Osteoblast (primary cell): Measurements from ENCODE around the gene CXXC4. TPM values are rescaled to one million over a fixed set of nuclear protein-coding genes. Genes with fewer than 3 reads are reported as not detected.

Experiments used
- DNase-seq: peaks from one replicate; pipeline ENCODE4 v3.0.0; 2011; ENCODE audit warnings: low spot score, mixed read lengths; ENCODE audit not compliant: insufficient read length; ENCODE audit errors: missing footprints
- H2AFZ ChIP-seq: 2 replicates; pipeline ENCODE4 v1.6.0; 2011; ENCODE audit warnings: mild to moderate bottlenecking, low read length
- H3K27ac ChIP-seq: 2 replicates; pipeline ENCODE4 v1.5.1; 2011; ENCODE audit warnings: mild to moderate bottlenecking, low read depth, low read length, moderate library complexity
- H3K27me3 ChIP-seq: 2 replicates; pipeline ENCODE4 v1.6.0; 2012; ENCODE audit warnings: mild to moderate bottlenecking, control low read depth, inconsistent platforms, low read length, moderate library complexity; ENCODE audit not compliant: insufficient read depth
- H3K36me3 ChIP-seq: 2 replicates; pipeline ENCODE4 v1.5.1; 2011; ENCODE audit warnings: mild to moderate bottlenecking, low read length, control low read depth, moderate library complexity; ENCODE audit not compliant: insufficient read depth
- H3K4me1 ChIP-seq: 2 replicates; pipeline ENCODE4 v1.5.1; 2011; ENCODE audit warnings: mild to moderate bottlenecking, low read length, control low read depth, moderate library complexity; ENCODE audit not compliant: insufficient read depth
- H3K4me2 ChIP-seq: 2 replicates; pipeline ENCODE4 v1.6.0; 2011; ENCODE audit warnings: mild to moderate bottlenecking, low read length; ENCODE audit not compliant: insufficient read depth
- H3K4me3 ChIP-seq: fragments of 200-600 bp; sonication (generic); 3 replicates; pipeline ENCODE4 v1.5.1; 2012; ENCODE audit warnings: mild to moderate bottlenecking, low read length, inconsistent platforms; ENCODE audit not compliant: insufficient read depth
- H3K79me2 ChIP-seq: 2 replicates; pipeline ENCODE4 v1.6.0; 2012; ENCODE audit warnings: mild to moderate bottlenecking, low read length, control low read depth, inconsistent platforms; ENCODE audit not compliant: insufficient read depth
- H3K9me3 ChIP-seq: 2 replicates; pipeline ENCODE4 v1.5.1; 2011; ENCODE audit warnings: low read depth, low read length, control low read depth
- H4K20me1 ChIP-seq: 2 replicates; pipeline ENCODE4 v1.6.0; 2012; ENCODE audit warnings: mild to moderate bottlenecking, low read length, control low read depth; ENCODE audit not compliant: insufficient read depth
- total RNA-seq: library from RNA; depleted of rRNA; stranded (reverse); fragments of >200 nt; gene quantifications from 2 replicates; pipeline ENCODE4 v1.2.3, GENCODE V29; 2012
- TF ChIP-seq, protein P1 (sequence below): IDR thresholded peaks from 2 replicates; pipeline ENCODE4 v1.5.1; 2011; ENCODE audit warnings: mild to moderate bottlenecking, low read depth, low read length, moderate library complexity; ENCODE audit errors: extremely low read depth

Gene CXXC4
- total RNA-seq, 1 donor, result not detected

DNA sequence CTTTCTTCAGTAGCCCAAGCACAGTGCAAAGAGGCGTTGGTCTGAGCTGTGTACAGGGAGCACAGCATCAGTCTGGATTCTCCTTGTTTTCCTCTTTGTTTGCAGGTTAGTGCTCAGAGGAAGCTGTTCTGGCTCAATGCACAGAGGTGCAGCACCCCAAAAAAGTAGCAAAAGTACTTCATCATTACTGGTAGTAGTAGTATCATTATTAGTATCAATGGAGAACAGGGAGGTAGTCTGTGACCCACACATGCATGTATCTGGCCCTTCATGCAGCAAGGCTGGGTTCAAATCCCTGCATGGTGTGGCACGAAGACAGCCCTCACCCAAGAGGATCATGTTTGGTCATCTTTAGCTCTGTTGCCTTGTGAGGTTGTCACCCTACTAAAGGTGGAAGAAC is 68.7 kb downstream of the CXXC4 start:
- H3K4me2 ChIP-seq, result no peak overlapping the region
- H3K27me3 ChIP-seq, result no peaks in the 10 kb centered on the region
- no peaks in the 10 kb centered on the region for H3K36me3 ChIP-seq
- H4K20me1 ChIP-seq, result no peaks in the 10 kb centered on the region
- no peaks in the 10 kb centered on the region for H3K4me1 ChIP-seq
- no peaks in the 10 kb centered on the region for H3K79me2 ChIP-seq
- H3K27ac ChIP-seq, result no peak overlapping the region
- no peak for DNase-seq
- H3K4me3 ChIP-seq, result no peak overlapping the region
- peaks cover 4% of the 10 kb centered on the region for H3K9me3 ChIP-seq
- TF ChIP-seq, protein P1, sequence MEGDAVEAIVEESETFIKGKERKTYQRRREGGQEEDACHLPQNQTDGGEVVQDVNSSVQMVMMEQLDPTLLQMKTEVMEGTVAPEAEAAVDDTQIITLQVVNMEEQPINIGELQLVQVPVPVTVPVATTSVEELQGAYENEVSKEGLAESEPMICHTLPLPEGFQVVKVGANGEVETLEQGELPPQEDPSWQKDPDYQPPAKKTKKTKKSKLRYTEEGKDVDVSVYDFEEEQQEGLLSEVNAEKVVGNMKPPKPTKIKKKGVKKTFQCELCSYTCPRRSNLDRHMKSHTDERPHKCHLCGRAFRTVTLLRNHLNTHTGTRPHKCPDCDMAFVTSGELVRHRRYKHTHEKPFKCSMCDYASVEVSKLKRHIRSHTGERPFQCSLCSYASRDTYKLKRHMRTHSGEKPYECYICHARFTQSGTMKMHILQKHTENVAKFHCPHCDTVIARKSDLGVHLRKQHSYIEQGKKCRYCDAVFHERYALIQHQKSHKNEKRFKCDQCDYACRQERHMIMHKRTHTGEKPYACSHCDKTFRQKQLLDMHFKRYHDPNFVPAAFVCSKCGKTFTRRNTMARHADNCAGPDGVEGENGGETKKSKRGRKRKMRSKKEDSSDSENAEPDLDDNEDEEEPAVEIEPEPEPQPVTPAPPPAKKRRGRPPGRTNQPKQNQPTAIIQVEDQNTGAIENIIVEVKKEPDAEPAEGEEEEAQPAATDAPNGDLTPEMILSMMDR, result no peak
- H2AFZ ChIP-seq, result no peak overlapping the region

DNA sequence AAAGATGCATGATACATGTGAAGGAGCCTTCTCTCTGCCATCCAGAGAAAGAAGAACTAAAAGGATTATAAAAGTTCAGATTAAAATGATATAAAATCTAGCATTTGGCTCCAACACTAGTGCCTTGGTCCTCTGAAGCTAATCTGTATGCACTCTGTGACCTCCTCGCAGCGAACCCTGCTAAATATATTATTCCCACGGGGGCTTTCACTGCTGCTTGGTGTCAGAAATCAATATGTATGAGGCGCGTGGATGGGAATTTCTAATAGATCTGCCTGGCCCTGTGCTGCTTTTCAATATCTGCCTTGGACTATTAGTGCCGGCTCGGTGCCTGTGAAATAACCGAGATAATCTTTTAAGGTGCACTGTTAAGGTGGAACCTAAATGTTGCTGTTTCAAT is 69.7 kb downstream of the CXXC4 start:
- Histone ChIP-seq H2AFZ (no peak overlapping the region), H4K20me1 (no peaks in the 10 kb centered on the region), H3K4me1 (no peaks in the 10 kb centered on the region), H3K27me3 (no peaks in the 10 kb centered on the region), H3K27ac (no peak overlapping the region), H3K79me2 (no peaks in the 10 kb centered on the region), H3K4me3 (no peak overlapping the region), H3K36me3 (no peaks in the 10 kb centered on the region), H3K4me2 (no peak overlapping the region), H3K9me3 (peaks cover 4% of the 10 kb centered on the region)
- TF ChIP-seq, protein P1, result no peak
- no peak for DNase-seq

- Histone ChIP-seq H3K4me1 (no peaks in the 10 kb centered on the region), H2AFZ (no peak overlapping the region), H4K20me1 (no peaks in the 10 kb centered on the region), H3K4me2 (no peak overlapping the region), H3K9me3 (peaks cover 4% of the 10 kb centered on the region), H3K27ac (no peak overlapping the region), H3K4me3 (no peak overlapping the region), H3K27me3 (no peaks in the 10 kb centered on the region), H3K36me3 (no peaks in the 10 kb centered on the region), H3K79me2 (no peaks in the 10 kb centered on the region)
- TF ChIP-seq, protein P1, result no peak
- no peak for DNase-seq
Measured at GRCh38 chr4:104424475-104424941, 70.2 kb downstream of the CXXC4 start.

DNA sequence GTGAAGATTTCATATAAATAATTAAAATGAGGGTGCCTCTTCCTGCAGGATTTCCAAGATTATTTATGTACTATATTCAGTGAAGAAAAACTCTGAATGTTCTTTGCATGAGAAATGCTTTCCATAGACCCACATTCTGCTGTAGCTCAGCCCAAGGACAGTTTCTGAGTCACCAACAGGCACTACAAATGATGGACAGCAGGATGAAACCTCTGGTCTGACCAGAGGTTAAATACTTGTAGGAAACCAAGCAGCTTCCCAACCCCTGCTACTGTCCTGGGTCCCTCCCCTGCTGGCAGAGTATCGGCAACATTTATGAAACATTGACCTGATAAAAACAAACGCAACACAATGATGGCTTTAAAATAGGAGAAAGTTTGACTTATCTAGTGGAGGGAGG is 73.1 kb downstream of the CXXC4 start:
- no peak for DNase-seq
- Histone ChIP-seq H4K20me1 (no peaks in the 10 kb centered on the region), H2AFZ (no peak overlapping the region), H3K4me2 (no peak overlapping the region), H3K27me3 (no peaks in the 10 kb centered on the region), H3K36me3 (no peaks in the 10 kb centered on the region), H3K9me3 (peaks cover 4% of the 10 kb centered on the region), H3K4me1 (no peaks in the 10 kb centered on the region), H3K27ac (no peak overlapping the region), H3K79me2 (no peaks in the 10 kb centered on the region), H3K4me3 (no peak overlapping the region)
- TF ChIP-seq, protein P1, result no peak
